Measurements from ENCODE around the gene FBXW4.

GRCh38 chr10:101613646-101614045 is 81.3 kb downstream of the FBXW4 start:
- TF ChIP-seq EZH2 (IDR thresholded peaks at IDR 0.05; ENCODE audit: low read depth) (no peak), CTCF (conservative IDR thresholded peaks at IDR 0.05) (no peak)
